Erythroblast (primary cell): ENCODE measurements around the gene OR2F2.

Source experiments
- GATA1 ChIP-seq: IDR thresholded peaks from 2 replicates; pipeline ENCODE4 v1.6.1; 2011; ENCODE audit warnings: low read depth, mild to moderate bottlenecking, control low read depth, low read length, moderate library complexity
- POLR2A ChIP-seq: IDR thresholded peaks from 2 replicates; pipeline ENCODE4 v1.6.1; 2011; ENCODE audit warnings: mild to moderate bottlenecking, low read length

DNA sequence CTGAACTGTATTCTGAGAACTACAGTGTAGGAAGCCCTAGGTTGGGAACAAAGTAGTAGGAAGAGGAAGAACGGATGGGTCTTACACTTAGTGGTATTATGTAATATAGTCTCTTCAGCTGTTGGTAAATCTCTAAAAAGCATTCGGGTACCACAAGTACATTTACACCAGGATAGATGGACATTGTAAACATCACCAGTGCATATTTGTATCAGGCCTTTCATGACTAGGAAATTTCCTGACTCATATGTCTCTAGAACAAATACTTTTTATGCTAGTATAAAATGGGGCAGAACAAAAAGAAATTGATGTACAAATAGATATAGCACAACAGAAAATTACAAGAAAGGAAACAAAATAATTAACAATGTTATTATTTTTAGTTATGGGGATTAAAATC lies 43.6 kb downstream of the OR2F2 start:
- no peak for TF ChIP-seq POLR2A
- TF ChIP-seq GATA1: no peak
